PFSK-1 (cell line): Measurements from ENCODE around the gene RELL1.

Experiments used
- FOXP2 ChIP-seq: optimal IDR thresholded peaks from 2 replicates; pipeline ENCODE3; 2011; ENCODE audit warnings: borderline replicate concordance, control low read depth, inconsistent platforms; ENCODE audit not compliant: insufficient read depth; ENCODE audit errors: extremely low read length, extremely low read depth
- POLR2AphosphoS5 ChIP-seq: IDR thresholded peaks from 2 replicates; pipeline ENCODE4 v1.6.1; 2012; ENCODE audit warnings: low read depth, mild to moderate bottlenecking, control low read depth, low read length, moderate library complexity
- REST ChIP-seq, 2 experiments: IDR thresholded peaks; 2 replicates each; pipeline versions ENCODE4 v1.6.1 to v1.8.0; 2011 to 2012; ENCODE audit warnings: low read depth in 2 of 2, low read length in 2 of 2, control low read depth in 1 of 2, inconsistent platforms in 1 of 2, mild to moderate bottlenecking in 1 of 2, moderate library complexity in 1 of 2; ENCODE audit not compliant: insufficient read depth in 1 of 2
- SIN3A ChIP-seq: IDR thresholded peaks from 2 replicates; pipeline ENCODE4 v1.6.1; 2012; ENCODE audit warnings: mild to moderate bottlenecking, low read length, moderate library complexity, borderline replicate concordance; ENCODE audit not compliant: insufficient read depth
- TAF1 ChIP-seq: IDR thresholded peaks from 2 replicates; pipeline ENCODE4 v1.6.1; 2012; ENCODE audit warnings: low read length, control low read depth, borderline replicate concordance; ENCODE audit not compliant: insufficient read depth

The RELL1 gene

GRCh38 chr4:37603070-37603468 is 83.1 kb downstream of the RELL1 start:
- TF ChIP-seq SIN3A (no peak), POLR2AphosphoS5 (no peak), TAF1 (no peak), FOXP2 (no peak), REST (IDR thresholded peaks at IDR 0.05; ENCODE audit: insufficient read depth in 1 of 2, low read depth in 2 of 2, low read length in 2 of 2) (no peak)

GRCh38 chr4:37602454-37603069 is 83.6 kb downstream of the RELL1 start:
- no peak for TF ChIP-seq POLR2AphosphoS5
- TF ChIP-seq TAF1 = no peak
- TF ChIP-seq FOXP2 = no peak
- TF ChIP-seq REST (IDR thresholded peaks at IDR 0.05; ENCODE audit: insufficient read depth in 1 of 2, low read depth in 2 of 2, low read length in 2 of 2) = no peak
- no peak for TF ChIP-seq SIN3A

- TF ChIP-seq FOXP2 (no peak), SIN3A (no peak), REST (IDR thresholded peaks at IDR 0.05; ENCODE audit: insufficient read depth in 1 of 2, low read depth in 2 of 2, low read length in 2 of 2) (no peak), TAF1 (no peak), POLR2AphosphoS5 (no peak)
Observed at GRCh38 chr4:37601531-37601930, 84.6 kb downstream of the RELL1 start.

- TF ChIP-seq POLR2AphosphoS5 (no peak), SIN3A (no peak), FOXP2 (no peak), REST (IDR thresholded peaks at IDR 0.05; ENCODE audit: insufficient read depth in 1 of 2, low read depth in 2 of 2, low read length in 2 of 2) (no peak), TAF1 (no peak)
Observed at GRCh38 chr4:37599092-37599790, 86.9 kb downstream of the RELL1 start.

- no peak for TF ChIP-seq FOXP2
- TF ChIP-seq TAF1 = no peak
- no peak for TF ChIP-seq REST (IDR thresholded peaks at IDR 0.05; ENCODE audit: insufficient read depth in 1 of 2, low read depth in 2 of 2, low read length in 2 of 2)
- TF ChIP-seq POLR2AphosphoS5 = no peak
- TF ChIP-seq SIN3A = no peak
Observed at GRCh38 chr4:37597034-37597433, 89.1 kb downstream of the RELL1 start.
